SH-SY5Y (cell line): ENCODE results near the gene TSPAN13.

ENCODE experiments used
- GATA2 ChIP-seq: IDR thresholded peaks from 2 replicates; pipeline ENCODE4 v1.6.1; 2011; ENCODE audit warnings: mild to moderate bottlenecking, low read depth, low read length
- GATA3 ChIP-seq: IDR thresholded peaks from 2 replicates; pipeline ENCODE4 v1.6.1; 2011; ENCODE audit warnings: low read depth, mild to moderate bottlenecking, low read length, moderate library complexity

The TSPAN13 gene

GRCh38 chr7:16730937-16731336 lies 22.6 kb upstream of the TSPAN13 start:
- TF ChIP-seq GATA3 (no peak), GATA2 (no peak)

GRCh38 chr7:16732828-16733227 lies 20.7 kb upstream of the TSPAN13 start:
- TF ChIP-seq GATA2, result no peak
- no peak for TF ChIP-seq GATA3

- TF ChIP-seq GATA3, result no peak
- no peak for TF ChIP-seq GATA2
Observed at GRCh38 chr7:16734148-16734726, 19.3 kb upstream of the TSPAN13 start.

GRCh38 chr7:16735020-16735419 lies 18.5 kb upstream of the TSPAN13 start:
- no peak for TF ChIP-seq GATA2
- TF ChIP-seq GATA3, result no peak

GRCh38 chr7:16738011-16738688 lies 15.4 kb upstream of the TSPAN13 start:
- TF ChIP-seq GATA3, result no peak
- TF ChIP-seq GATA2, result no peak

GRCh38 chr7:16739863-16740622 lies 13.5 kb upstream of the TSPAN13 start:
- TF ChIP-seq GATA3 (no peak), GATA2 (no peak)

- TF ChIP-seq GATA3, result no peak
Observed at GRCh38 chr7:16740623-16740953, 13.0 kb upstream of the TSPAN13 start.

- TF ChIP-seq GATA2 (no peak), GATA3 (no peak)
Observed at GRCh38 chr7:16740996-16741395, 12.6 kb upstream of the TSPAN13 start.

- no peak for TF ChIP-seq GATA2
Observed at GRCh38 chr7:16741676-16742075, 11.9 kb upstream of the TSPAN13 start.

GRCh38 chr7:16742547-16742946 lies 11.0 kb upstream of the TSPAN13 start:
- no peak for TF ChIP-seq GATA3
- TF ChIP-seq GATA2, result no peak

- no peak for TF ChIP-seq GATA3
- TF ChIP-seq GATA2, result no peak
Observed at GRCh38 chr7:16743236-16743635, 10.3 kb upstream of the TSPAN13 start.

- TF ChIP-seq GATA2 (peak; percentile 59; the same call in 1 of the 2 replicates), GATA3 (no peak)
Observed at GRCh38 chr7:16744518-16745250, 8.9 kb upstream of the TSPAN13 start.

- no peak for TF ChIP-seq GATA3
- no peak for TF ChIP-seq GATA2
Observed at GRCh38 chr7:16745645-16746044, 7.9 kb upstream of the TSPAN13 start.

- no peak for TF ChIP-seq GATA3
- TF ChIP-seq GATA2, result no peak
Observed at GRCh38 chr7:16747102-16747501, 6.5 kb upstream of the TSPAN13 start.

GRCh38 chr7:16753932-16754855 lies 639 bp downstream of the TSPAN13 start:
- TF ChIP-seq GATA3 (no peak), GATA2 (no peak)
